HepG2 (cell line): ENCODE measurements around the gene PRKACG. TPM values are rescaled to one million over a fixed set of nuclear protein-coding genes. Genes with fewer than 3 reads are reported as not detected.
A peak's percentile ranks its signal among the peaks of the same experiment; 100 is the strongest.

Experiments used
- ATAC-seq: fragments of 200-7000 bp; cut with Tn5 transposase; 3 replicates; pipeline ENCODE4 v1.9.1; 2020; ENCODE audit warnings: mild to moderate bottlenecking, moderate library complexity
- BruUV-seq: library from RNA; stranded (reverse); fragments of 400-500 nt; replicated peaks from 2 replicates; lab custom pipeline; 2021; lab: Mats Ljungman, UMichigan
- CTCF ChIA-PET: fragments of 300-600 bp; formaldehyde crosslinking; extraction: SDS; loops from one replicate; lab custom pipeline; 2021; ENCODE audit warnings: low total read pairs, inconsistent platforms, low intra/inter-chr PET ratio; lab: Yijun Ruan, JAX
- POLR2A ChIA-PET: fragments of 350-600 bp; sonication (Branson Sonifier 250); formaldehyde crosslinking; loops from one replicate; lab custom pipeline; 2020; ENCODE audit warnings: antibody characterized with exemption, inconsistent platforms; lab: Yijun Ruan, JAX
- DNase-seq: peaks from one replicate; pipeline ENCODE4 v3.0.0-alpha.2; 2015; ENCODE audit warnings: low spot score
- FAIRE-seq: peaks from 3 replicates; lab custom pipeline; 2011; peaks lifted over from hg19 to GRCh38; lab: Jason Lieb, UNC
- H2AFZ ChIP-seq: one replicate; pipeline ENCODE4 v1.6.1; 2011; ENCODE audit warnings: low read length, inconsistent platforms
- H3K27ac ChIP-seq: fragments of 300-600 bp; 3 replicates; pipeline ENCODE4 v1.8.0; 2011; ENCODE audit warnings: mixed run types, mild to moderate bottlenecking, mixed read lengths, low read length, inconsistent platforms; ENCODE audit not compliant: insufficient read depth; ENCODE audit errors: extremely low read length
- H3K27me3 ChIP-seq, 2 experiments: fragments of 200-600 bp in 1 of 2; 2 replicates in 1 of 2; 3 replicates in 1 of 2; pipeline versions ENCODE4 v1.6.0 to v1.8.0; 2011; ENCODE audit warnings: low read length in 2 of 2, mild to moderate bottlenecking in 2 of 2, moderate library complexity in 2 of 2, inconsistent platforms in 1 of 2; ENCODE audit not compliant: insufficient read depth in 2 of 2, control insufficient read depth in 1 of 2
- H3K36me3 ChIP-seq, 2 experiments: fragments of 200-600 bp in 1 of 2; replicated peaks in 1 of 2; 2 replicates in 1 of 2; 3 replicates in 1 of 2; pipeline versions ENCODE4 v1.5.1 to v1.8.0; 2011; ENCODE audit warnings: low read length in 2 of 2, inconsistent platforms in 1 of 2; ENCODE audit not compliant: insufficient read depth in 2 of 2, control insufficient read depth in 1 of 2
- H3K4me1 ChIP-seq: 2 replicates; pipeline ENCODE4 v1.5.1; 2012; ENCODE audit warnings: low read length, inconsistent platforms; ENCODE audit not compliant: insufficient read depth
- H3K4me2 ChIP-seq: 2 replicates; pipeline ENCODE4 v1.6.0; 2011; ENCODE audit warnings: low read depth, low read length, inconsistent platforms
- H3K4me3 ChIP-seq, 3 experiments: fragments of 200-600 bp in 1 of 3; sonication (generic), shearing (Covaris generic) in 1 of 3; replicated peaks in 1 of 3; 2 replicates each; pipeline ENCODE4 v1.5.1; 2011 to 2016; ENCODE audit warnings: low read length in 3 of 3, inconsistent platforms in 2 of 3, low read depth in 2 of 3, mild to moderate bottlenecking in 2 of 3, control low read depth in 1 of 3, mixed read lengths in 1 of 3; ENCODE audit not compliant: insufficient read depth in 1 of 3
- H3K79me2 ChIP-seq: one replicate; pipeline ENCODE4 v1.6.1; 2011; ENCODE audit warnings: low read length, inconsistent platforms; ENCODE audit not compliant: insufficient read depth
- H3K9ac ChIP-seq: 2 replicates; pipeline ENCODE4 v1.6.0; 2011; ENCODE audit warnings: mild to moderate bottlenecking, low read depth, low read length, inconsistent platforms; ENCODE audit not compliant: insufficient read depth
- H3K9me3 ChIP-seq: 2 replicates; pipeline ENCODE4 v1.5.1; 2012; ENCODE audit warnings: mild to moderate bottlenecking, low read length
- H4K20me1 ChIP-seq: 2 replicates; pipeline ENCODE4 v1.6.0; 2011; ENCODE audit warnings: inconsistent platforms, mild to moderate bottlenecking, low read length, moderate library complexity; ENCODE audit not compliant: insufficient read depth
- FOXP1 ChIP-seq, 2 experiments: fragments of 450-650 bp in 1 of 2; IDR thresholded peaks; 2 replicates each; pipeline ENCODE4 v1.6.1; 2017 to 2018; ENCODE audit warnings: antibody characterized with exemption in 1 of 2
- MLX ChIP-seq: IDR thresholded peaks from 2 replicates; pipeline ENCODE4 v1.6.1; 2016
- NBN ChIP-seq: fragments of 450-650 bp; conservative IDR thresholded peaks from 2 replicates; pipeline ENCODE4 v1.6.1; 2017
- NRL ChIP-seq: sonication (generic); formaldehyde crosslinking; IDR thresholded peaks from 2 replicates; pipeline ENCODE4 v1.5.0; 2020; ENCODE audit warnings: missing genetic modification reagents, mild to moderate bottlenecking, moderate library complexity, borderline replicate concordance
- SOX13 ChIP-seq, 3 experiments: fragments of 450-650 bp in 1 of 3; sonication (generic) in 1 of 3; formaldehyde crosslinking in 1 of 3; IDR thresholded peaks in 2 of 3; conservative IDR thresholded peaks in 1 of 3; 2 replicates each; pipeline versions ENCODE4 v1.5.0 to v1.6.1; 2016 to 2020; ENCODE audit warnings: antibody characterized with exemption in 1 of 3, mild to moderate bottlenecking in 1 of 3, missing compliant biosample characterization in 1 of 3, missing genetic modification reagents in 1 of 3, moderate library complexity in 1 of 3
- ZBTB21 ChIP-seq: sonication (generic); formaldehyde crosslinking; IDR thresholded peaks from 2 replicates; pipeline ENCODE4 v1.4.0; 2020; ENCODE audit warnings: missing genetic modification reagents
- ZFP41 ChIP-seq: sonication (generic); formaldehyde crosslinking; IDR thresholded peaks from 2 replicates; pipeline ENCODE4 v1.4.0; 2020; ENCODE audit warnings: mild to moderate bottlenecking, missing genetic modification reagents, borderline replicate concordance
- ZKSCAN5 ChIP-seq: sonication (generic); formaldehyde crosslinking; IDR thresholded peaks from 2 replicates; pipeline ENCODE4 v1.5.1; 2020; ENCODE audit warnings: mild to moderate bottlenecking, missing genetic modification reagents
- ZMYM3 ChIP-seq: sonication (generic); formaldehyde crosslinking; IDR thresholded peaks from 2 replicates; pipeline ENCODE4 v1.5.1; 2020; ENCODE audit warnings: mild to moderate bottlenecking, missing genetic modification reagents
- ZNF784 ChIP-seq: sonication (generic); formaldehyde crosslinking; IDR thresholded peaks from 2 replicates; pipeline ENCODE4 v1.5.1; 2020; ENCODE audit warnings: missing genetic modification reagents, mild to moderate bottlenecking, borderline replicate concordance
- ZSCAN12 ChIP-seq: sonication (generic); formaldehyde crosslinking; IDR thresholded peaks from 2 replicates; pipeline ENCODE4 v1.9.0; 2021; ENCODE audit warnings: mild to moderate bottlenecking, missing genetic modification reagents
- WGBS: methylation state at CpG from one replicate; pipeline ENCODE4 v1.1.6; 2017; ENCODE audit warnings: low lambda C conversion rate; 5-methylcytosine and 5-hydroxymethylcytosine counted together
- in situ Hi-C: cut with HindIII; loops from 2 replicates; pipeline ENCODE4 v1.10.0; 2017; ENCODE audit warnings: low pct_unique_long_range_greater_than_20kb; ENCODE audit not compliant: extremely low pct_ligation_motif_present
- intact Hi-C: fragments of 100-400 bp; cut with micrococcal nuclease; formaldehyde crosslinking; loops from one replicate; pipeline ENCODE4 v1.10.0; 2022; ENCODE audit not compliant: unreplicated experiment
- polyA plus RNA-seq, 8 experiments: library from polyadenylated mRNA; depleted of rRNA in 3 of 8; stranded (reverse) in 7 of 8; unstranded in 1 of 8; fragments of >200 nt; fragmentation: Illumina TruSeq in 4 of 8; extraction: Trizol in 4 of 8; gene quantifications; 2 replicates each; pipeline versions ENCODE4 v1.2.1 to v1.2.3, GENCODE V29; 2011 to 2016; ENCODE audit warnings: low read depth in 4 of 8, missing spikeins in 1 of 8, mixed read lengths in 1 of 8; ENCODE audit not compliant: insufficient read depth in 1 of 8
- total RNA-seq, 5 experiments: library from RNA; depleted of rRNA; stranded (reverse); fragments of >200 nt; fragmentation: Illumina TruSeq; extraction: Trizol; gene quantifications; 2 replicates each; pipeline ENCODE4 v1.2.3, GENCODE V29; 2016; ENCODE audit warnings: low read depth in 1 of 5
- TF ChIP-seq, protein P1 (sequence below): sonication (generic); formaldehyde crosslinking; IDR thresholded peaks from 2 replicates; pipeline ENCODE4 v1.4.0; 2020; ENCODE audit warnings: missing genetic modification reagents, borderline replicate concordance
- TF ChIP-seq, protein P2 (sequence below): IDR thresholded peaks from 2 replicates; pipeline ENCODE4 v1.4.0; 2020; ENCODE audit warnings: mild to moderate bottlenecking, missing genetic modification reagents

The PRKACG gene
- total and polyA plus RNA-seq, 2 of the 13 experiments (the other 11 are each of a cell fraction or from before 2014, with no cell fraction given), result not detected

DNA sequence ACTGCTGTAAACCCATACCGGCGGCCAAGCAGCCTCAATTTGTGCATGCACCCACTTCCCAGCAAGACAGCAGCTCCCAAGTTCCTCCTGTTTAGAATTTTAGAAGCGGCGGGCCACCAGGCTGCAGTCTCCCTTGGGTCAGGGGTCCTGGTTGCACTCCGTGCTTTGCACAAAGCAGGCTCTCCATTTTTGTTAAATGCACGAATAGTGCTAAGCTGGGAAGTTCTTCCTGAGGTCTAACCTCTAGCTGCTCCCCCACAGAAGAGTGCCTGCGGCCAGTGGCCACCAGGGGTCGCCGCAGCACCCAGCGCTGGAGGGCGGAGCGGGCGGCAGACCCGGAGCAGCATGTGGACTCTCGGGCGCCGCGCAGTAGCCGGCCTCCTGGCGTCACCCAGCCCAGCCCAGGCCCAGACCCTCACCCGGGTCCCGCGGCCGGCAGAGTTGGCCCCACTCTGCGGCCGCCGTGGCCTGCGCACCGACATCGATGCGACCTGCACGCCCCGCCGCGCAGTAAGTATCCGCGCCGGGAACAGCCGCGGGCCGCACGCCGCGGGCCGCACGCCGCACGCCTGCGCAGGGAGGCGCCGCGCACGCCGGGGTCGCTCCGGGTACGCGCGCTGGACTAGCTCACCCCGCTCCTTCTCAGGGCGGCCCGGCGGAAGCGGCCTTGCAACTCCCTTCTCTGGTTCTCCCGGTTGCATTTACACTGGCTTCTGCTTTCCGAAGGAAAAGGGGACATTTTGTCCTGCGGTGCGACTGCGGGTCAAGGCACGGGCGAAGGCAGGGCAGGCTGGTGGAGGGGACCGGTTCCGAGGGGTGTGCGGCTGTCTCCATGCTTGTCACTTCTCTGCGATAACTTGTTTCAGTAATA is 21.8 kb upstream of the PRKACG start, which contains the start of gene FXN:
Gene FXN (plus strand): TSS at position 315 of the 871 bp plus-strand sequence. CDS start 31 bp downstream, at position 346.
- Histone ChIP-seq H3K9ac (peak within 1 kb of the TSS; percentile 82), H3K9me3 (no peaks in the 10 kb centered on the region), H3K4me1 (peaks cover 21% of the 10 kb centered on the region), H4K20me1 (no peaks in the 10 kb centered on the region; the same call in 1 of the 2 replicates), H3K79me2 (peaks cover 44% of the 10 kb centered on the region), H3K27ac (peak within 1 kb of the TSS; percentile 86), H2AFZ (no peak within 1 kb of the TSS), H3K4me3 (peak within 1 kb of the TSS; percentile 72 to 86 (median 82)), H3K27me3 (no peaks in the 10 kb centered on the region), H3K4me2 (peak within 1 kb of the TSS; percentile 89), H3K36me3 (peaks cover 0 to 8% of the 10 kb centered on the region in 2 experiments; a peak in 1 of 5 replicates)
- CTCF ChIA-PET, result interaction anchor here (1.2 kb wide), 1 partner anchor 158 kb away, joined by 4 read pairs; no protein-coding TSS in a partner anchor
- intact Hi-C loops (no loop called here), in situ Hi-C loops (no loop called here)
- DNase-seq (peak; percentile 61), ATAC-seq (peak; percentile 93), FAIRE-seq (no peak)
- POLR2A ChIA-PET, result interaction anchor here (0.9 to 1.4 kb wide), 6 partner anchors 69 to 188 kb away, joined by 4 to 5 read pairs (median 4); no protein-coding TSS in a partner anchor
- WGBS, result under 1% methylated on average over 39 of the region's 75 CpGs
- BruUV-seq, result TSS peak; percentile 53
- TF ChIP-seq ZKSCAN5 (CRISPR knock-in tag), result no peak
- TF ChIP-seq ZFP41 (CRISPR knock-in tag), result no peak
- TF ChIP-seq, protein P1, sequence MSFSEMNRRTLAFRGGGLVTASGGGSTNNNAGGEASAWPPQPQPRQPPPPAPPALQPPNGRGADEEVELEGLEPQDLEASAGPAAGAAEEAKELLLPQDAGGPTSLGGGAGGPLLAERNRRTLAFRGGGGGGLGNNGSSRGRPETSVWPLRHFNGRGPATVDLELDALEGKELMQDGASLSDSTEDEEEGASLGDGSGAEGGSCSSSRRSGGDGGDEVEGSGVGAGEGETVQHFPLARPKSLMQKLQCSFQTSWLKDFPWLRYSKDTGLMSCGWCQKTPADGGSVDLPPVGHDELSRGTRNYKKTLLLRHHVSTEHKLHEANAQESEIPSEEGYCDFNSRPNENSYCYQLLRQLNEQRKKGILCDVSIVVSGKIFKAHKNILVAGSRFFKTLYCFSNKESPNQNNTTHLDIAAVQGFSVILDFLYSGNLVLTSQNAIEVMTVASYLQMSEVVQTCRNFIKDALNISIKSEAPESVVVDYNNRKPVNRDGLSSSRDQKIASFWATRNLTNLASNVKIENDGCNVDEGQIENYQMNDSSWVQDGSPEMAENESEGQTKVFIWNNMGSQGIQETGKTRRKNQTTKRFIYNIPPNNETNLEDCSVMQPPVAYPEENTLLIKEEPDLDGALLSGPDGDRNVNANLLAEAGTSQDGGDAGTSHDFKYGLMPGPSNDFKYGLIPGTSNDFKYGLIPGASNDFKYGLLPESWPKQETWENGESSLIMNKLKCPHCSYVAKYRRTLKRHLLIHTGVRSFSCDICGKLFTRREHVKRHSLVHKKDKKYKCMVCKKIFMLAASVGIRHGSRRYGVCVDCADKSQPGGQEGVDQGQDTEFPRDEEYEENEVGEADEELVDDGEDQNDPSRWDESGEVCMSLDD, result no peak
- TF ChIP-seq NBN, result no peak
- no peak; the same call in 1 of the 2 replicates for TF ChIP-seq MLX (CRISPR knock-in tag)
- TF ChIP-seq ZSCAN12 (CRISPR knock-in tag), result no peak
- TF ChIP-seq ZNF784 (CRISPR knock-in tag), result no peak; the same call in 1 of the 2 replicates
- no peak for TF ChIP-seq FOXP1 (IDR thresholded peaks at IDR 0.05)
- no peak for TF ChIP-seq FOXP1 (CRISPR knock-in tag; IDR thresholded peaks at IDR 0.05)
- no peak; the same call in 1 of the 2 replicates for TF ChIP-seq NRL (CRISPR knock-in tag)
- TF ChIP-seq, protein P2, sequence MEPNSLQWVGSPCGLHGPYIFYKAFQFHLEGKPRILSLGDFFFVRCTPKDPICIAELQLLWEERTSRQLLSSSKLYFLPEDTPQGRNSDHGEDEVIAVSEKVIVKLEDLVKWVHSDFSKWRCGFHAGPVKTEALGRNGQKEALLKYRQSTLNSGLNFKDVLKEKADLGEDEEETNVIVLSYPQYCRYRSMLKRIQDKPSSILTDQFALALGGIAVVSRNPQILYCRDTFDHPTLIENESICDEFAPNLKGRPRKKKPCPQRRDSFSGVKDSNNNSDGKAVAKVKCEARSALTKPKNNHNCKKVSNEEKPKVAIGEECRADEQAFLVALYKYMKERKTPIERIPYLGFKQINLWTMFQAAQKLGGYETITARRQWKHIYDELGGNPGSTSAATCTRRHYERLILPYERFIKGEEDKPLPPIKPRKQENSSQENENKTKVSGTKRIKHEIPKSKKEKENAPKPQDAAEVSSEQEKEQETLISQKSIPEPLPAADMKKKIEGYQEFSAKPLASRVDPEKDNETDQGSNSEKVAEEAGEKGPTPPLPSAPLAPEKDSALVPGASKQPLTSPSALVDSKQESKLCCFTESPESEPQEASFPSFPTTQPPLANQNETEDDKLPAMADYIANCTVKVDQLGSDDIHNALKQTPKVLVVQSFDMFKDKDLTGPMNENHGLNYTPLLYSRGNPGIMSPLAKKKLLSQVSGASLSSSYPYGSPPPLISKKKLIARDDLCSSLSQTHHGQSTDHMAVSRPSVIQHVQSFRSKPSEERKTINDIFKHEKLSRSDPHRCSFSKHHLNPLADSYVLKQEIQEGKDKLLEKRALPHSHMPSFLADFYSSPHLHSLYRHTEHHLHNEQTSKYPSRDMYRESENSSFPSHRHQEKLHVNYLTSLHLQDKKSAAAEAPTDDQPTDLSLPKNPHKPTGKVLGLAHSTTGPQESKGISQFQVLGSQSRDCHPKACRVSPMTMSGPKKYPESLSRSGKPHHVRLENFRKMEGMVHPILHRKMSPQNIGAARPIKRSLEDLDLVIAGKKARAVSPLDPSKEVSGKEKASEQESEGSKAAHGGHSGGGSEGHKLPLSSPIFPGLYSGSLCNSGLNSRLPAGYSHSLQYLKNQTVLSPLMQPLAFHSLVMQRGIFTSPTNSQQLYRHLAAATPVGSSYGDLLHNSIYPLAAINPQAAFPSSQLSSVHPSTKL, result peak; percentile 48
- peak; percentile 100 for TF ChIP-seq ZMYM3 (CRISPR knock-in tag)
- TF ChIP-seq ZBTB21 (CRISPR knock-in tag), result peak; percentile 56; the same call in 1 of the 2 replicates
- no peak for TF ChIP-seq SOX13 (IDR thresholded peaks at IDR 0.05)
- TF ChIP-seq SOX13 (CRISPR knock-in tag; conservative IDR thresholded peaks at IDR 0.05 in 1 of 2, IDR thresholded peaks at IDR 0.05 in 1 of 2), result peak in 1 of 2 experiments; percentile 64; a peak in 1 of 4 replicates
